Measurements from ENCODE around the gene CBL. TPM values are rescaled to one million over a fixed set of nuclear protein-coding genes. Genes with fewer than 3 reads are reported as not detected.

The CBL gene
- total RNA-seq, 1 donor from 2014 or later = 31.1 TPM

DNA sequence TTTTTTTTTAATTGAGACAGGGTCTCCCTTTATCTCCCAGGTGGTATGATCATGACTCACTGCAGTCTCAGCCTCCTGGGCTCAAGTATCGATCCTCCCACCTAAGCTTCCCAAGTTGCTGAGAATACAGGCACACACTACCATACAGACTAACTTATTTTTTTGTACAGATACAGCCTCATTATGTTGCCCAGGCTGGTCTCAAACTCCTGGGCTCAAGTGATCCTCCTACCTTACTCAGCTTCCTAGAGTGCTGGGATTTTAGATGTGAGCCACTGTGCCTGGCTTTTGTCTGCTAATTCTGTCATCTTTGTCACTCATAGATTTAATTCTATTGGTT is 43.5 kb downstream of the CBL start:
- intact Hi-C loops (cut with DNase I) = no loop called here
- DNase-seq (ENCODE audit: low spot score) = no peak
- no peak for ATAC-seq

DNA sequence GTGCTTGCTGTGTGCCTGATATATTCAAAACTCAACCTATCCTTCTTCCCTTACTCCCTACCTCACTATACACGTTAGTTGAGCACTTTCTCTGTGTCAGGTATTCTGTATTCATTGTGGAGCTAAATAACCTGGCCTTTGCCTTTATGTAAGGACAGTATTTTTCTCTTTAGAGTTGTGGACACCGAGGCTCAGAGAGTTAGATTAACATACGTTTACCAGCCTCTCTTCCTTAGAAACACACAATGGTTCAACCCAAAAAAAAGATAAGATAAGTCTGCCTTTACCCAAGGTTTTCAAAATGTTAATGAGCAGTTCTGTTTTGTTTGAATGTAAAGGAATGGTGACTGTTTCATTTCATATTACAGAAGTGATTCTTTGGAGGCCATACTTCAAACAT is 45.0 kb downstream of the CBL start:
- DNase-seq (ENCODE audit: low spot score) (no peak), ATAC-seq (no peak)
- intact Hi-C loops (cut with DNase I) = no loop called here

DNA sequence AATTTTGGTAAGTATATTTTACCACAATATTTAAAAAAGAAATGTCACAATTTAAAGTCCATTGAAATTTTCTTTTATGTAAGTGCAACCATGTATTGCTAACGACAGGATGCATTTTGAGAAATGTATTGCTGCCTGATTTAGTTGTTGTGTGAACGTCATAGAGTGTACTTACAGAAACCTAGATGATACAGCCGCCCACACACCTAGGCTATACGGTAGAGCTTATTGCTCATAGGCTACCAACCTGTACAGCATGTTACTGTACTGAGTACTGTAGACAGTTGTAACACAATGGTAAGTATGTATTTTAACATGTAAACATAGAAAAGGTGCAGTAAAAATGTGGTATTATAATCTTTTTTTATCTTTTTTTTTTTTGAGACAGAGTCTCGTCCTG is 48.1 kb downstream of the CBL start:
- intact Hi-C loops (cut with DNase I) = no loop called here
- ATAC-seq = no peak
- DNase-seq (ENCODE audit: low spot score) = no peak

- no peak for ATAC-seq
- no peak for DNase-seq (ENCODE audit: low spot score)
- intact Hi-C loops (cut with DNase I) = no loop called here
These were observed 52.0 kb downstream of the CBL start for GRCh38 chr11:119258180-119258579.

DNA sequence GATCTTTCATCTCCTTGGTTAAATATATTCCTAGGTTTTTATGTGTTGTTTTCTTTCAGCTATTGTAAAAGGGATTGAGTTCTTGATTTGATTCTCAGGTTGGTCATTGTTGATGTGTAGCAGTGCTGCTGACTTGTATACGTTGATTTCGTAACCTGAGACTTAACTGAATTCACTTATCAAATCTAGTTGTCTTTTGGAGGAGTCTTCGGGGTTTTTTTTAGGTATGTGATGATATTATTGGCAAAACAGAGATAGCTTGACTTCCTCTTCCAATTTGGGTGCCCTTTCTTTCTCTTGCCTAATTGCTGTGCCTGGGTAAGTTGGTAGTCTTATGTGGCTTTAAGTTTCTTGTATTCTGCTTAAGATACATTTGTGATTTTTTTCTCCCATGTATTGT is 52.8 kb downstream of the CBL start:
- no peak for ATAC-seq
- intact Hi-C loops (cut with DNase I) = no loop called here
- no peak for DNase-seq (ENCODE audit: low spot score)

- intact Hi-C loops (cut with DNase I) = no loop called here
- ATAC-seq = no peak
These were observed 56.7 kb downstream of the CBL start for GRCh38 chr11:119262668-119263351.

GRCh38 chr11:119263352-119263940 is 57.3 kb downstream of the CBL start:
- ATAC-seq = no peak
- intact Hi-C loops (cut with DNase I) = no loop called here
- DNase-seq (ENCODE audit: low spot score) = no peak

More at GRCh38 chr11:119262668-119263351, 56.7 kb downstream of the CBL start:
- DNase-seq (ENCODE audit: low spot score) = no peak

- DNase-seq (ENCODE audit: low spot score) (no peak), ATAC-seq (no peak)
- intact Hi-C loops (cut with DNase I) = no loop called here
These were observed 59.9 kb downstream of the CBL start for GRCh38 chr11:119266063-119266462.

- ATAC-seq = no peak
These were observed 60.5 kb downstream of the CBL start for GRCh38 chr11:119266517-119267255.

GRCh38 chr11:119267645-119268044 is 61.5 kb downstream of the CBL start:
- intact Hi-C loops (cut with DNase I) = no loop called here
- DNase-seq (ENCODE audit: low spot score) (no peak), ATAC-seq (no peak)

More at GRCh38 chr11:119266517-119267255, 60.5 kb downstream of the CBL start:
- intact Hi-C loops (cut with DNase I) = no loop called here
- DNase-seq (ENCODE audit: low spot score) = no peak

DNA sequence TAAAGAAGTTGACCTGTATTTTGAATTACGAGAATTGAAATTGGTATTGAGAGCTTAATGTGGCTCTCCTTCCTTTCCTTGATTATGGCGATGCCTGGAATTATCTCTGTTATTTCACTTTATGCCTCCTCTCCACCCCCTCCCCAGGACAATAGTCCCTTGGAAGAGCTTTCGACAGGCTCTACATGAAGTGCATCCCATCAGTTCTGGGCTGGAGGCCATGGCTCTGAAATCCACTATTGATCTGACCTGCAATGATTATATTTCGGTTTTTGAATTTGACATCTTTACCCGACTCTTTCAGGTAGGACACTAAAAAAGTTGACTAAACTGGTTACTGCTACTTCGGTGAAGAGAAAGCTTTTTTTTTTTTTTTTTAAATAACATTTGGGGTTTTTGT is 67.6 kb downstream of the CBL start:
- ATAC-seq = no peak
- intact Hi-C loops (cut with DNase I) = no loop called here

GRCh38 chr11:119277660-119278059 is 71.5 kb downstream of the CBL start:
- no peak for DNase-seq (ENCODE audit: low spot score)
- no peak for ATAC-seq
- intact Hi-C loops (cut with DNase I) = no loop called here

More for the DNA sequence above, 67.6 kb downstream of the CBL start:
- DNase-seq (ENCODE audit: low spot score) = no peak

GRCh38 chr11:119282495-119282894 is 76.4 kb downstream of the CBL start:
- DNase-seq (ENCODE audit: low spot score) (no peak), ATAC-seq (no peak)
- intact Hi-C loops (cut with DNase I) = no loop called here

- intact Hi-C loops (cut with DNase I) = no loop called here
- ATAC-seq = peak; percentile 81
- DNase-seq (ENCODE audit: low spot score) = no peak
These were observed 78.4 kb downstream of the CBL start for GRCh38 chr11:119284344-119285157.

- intact Hi-C loops (cut with DNase I) = no loop called here
- DNase-seq (ENCODE audit: low spot score) (no peak), ATAC-seq (no peak)
These were observed 79.3 kb downstream of the CBL start for GRCh38 chr11:119285431-119285830.

GRCh38 chr11:119288219-119288618 is 82.1 kb downstream of the CBL start:
- ATAC-seq (no peak), DNase-seq (ENCODE audit: low spot score) (no peak)
- intact Hi-C loops (cut with DNase I) = no loop called here

DNA sequence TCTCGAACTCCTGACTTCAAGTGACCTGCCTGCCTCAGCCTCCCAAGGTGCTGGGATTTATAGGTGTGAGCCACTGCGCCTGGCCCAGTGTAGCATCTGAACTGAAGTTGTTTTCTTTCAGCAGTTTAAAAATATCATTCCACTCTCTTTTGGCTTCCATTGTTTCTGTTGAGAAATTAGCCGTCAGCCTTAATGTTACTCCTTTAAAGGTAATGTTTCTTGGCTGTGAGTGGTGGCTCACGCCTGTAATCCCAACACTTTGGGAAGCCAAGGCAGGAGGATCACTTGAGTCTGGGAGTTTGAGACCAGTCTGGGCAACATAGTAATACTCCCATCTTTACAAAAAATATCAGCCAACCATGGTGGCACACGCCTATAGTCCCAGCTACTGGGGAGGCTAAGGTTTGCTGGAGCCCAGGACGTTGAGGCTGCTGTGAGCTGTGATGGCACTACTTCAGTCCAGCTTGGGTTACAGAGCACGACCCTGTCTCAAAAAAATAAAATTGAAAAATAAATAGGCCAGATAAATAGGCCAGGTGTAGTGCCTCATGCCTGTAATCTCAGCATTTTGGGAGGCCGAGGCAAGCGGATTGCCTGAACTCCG is 84.9 kb downstream of the CBL start:
- intact Hi-C loops (cut with DNase I) = loop anchor here (10.0 kb wide), 1 partner anchor 86 kb away; the partner anchor contains the start of gene CBL
- ATAC-seq (no peak), DNase-seq (ENCODE audit: low spot score) (no peak)

- DNase-seq (ENCODE audit: low spot score) (no peak), ATAC-seq (no peak)
- intact Hi-C loops (cut with DNase I) = loop anchor here (10.0 kb wide), 1 partner anchor 89 kb away; the partner anchor contains the start of gene CBL
These were observed 87.3 kb downstream of the CBL start for GRCh38 chr11:119293461-119293860.

DNA sequence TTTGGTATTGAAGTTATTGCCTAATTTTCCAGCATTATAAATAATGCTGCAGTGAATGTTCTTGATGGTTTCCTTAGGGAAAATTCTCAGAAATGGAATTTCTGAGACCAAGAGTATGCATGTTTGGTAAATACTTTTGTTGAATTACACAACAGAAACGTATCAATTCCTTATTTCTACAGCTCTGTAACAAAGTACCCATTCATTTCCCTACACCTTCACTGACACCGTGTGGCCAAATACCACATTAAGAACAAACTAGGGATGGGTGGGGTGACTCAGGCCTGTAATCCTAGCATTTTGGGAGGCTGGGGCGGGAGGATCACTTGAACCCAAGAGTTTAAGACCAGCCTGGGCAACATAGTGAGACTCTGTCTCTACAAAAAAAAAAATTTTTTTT is 89.0 kb downstream of the CBL start:
- DNase-seq (ENCODE audit: low spot score) = no peak
- ATAC-seq = no peak
- intact Hi-C loops (cut with DNase I) = loop anchor here (10.0 kb wide), 1 partner anchor 90 kb away; the partner anchor contains the start of gene CBL
